ENCODE measurements around the gene SERPINE2. TPM values are rescaled to one million over a fixed set of nuclear protein-coding genes. Genes with fewer than 3 reads are reported as not detected.
A peak's percentile ranks its signal among the peaks of the same experiment; 100 is the strongest.

Gene SERPINE2
- total RNA-seq, 1 donor: 658 TPM

DNA sequence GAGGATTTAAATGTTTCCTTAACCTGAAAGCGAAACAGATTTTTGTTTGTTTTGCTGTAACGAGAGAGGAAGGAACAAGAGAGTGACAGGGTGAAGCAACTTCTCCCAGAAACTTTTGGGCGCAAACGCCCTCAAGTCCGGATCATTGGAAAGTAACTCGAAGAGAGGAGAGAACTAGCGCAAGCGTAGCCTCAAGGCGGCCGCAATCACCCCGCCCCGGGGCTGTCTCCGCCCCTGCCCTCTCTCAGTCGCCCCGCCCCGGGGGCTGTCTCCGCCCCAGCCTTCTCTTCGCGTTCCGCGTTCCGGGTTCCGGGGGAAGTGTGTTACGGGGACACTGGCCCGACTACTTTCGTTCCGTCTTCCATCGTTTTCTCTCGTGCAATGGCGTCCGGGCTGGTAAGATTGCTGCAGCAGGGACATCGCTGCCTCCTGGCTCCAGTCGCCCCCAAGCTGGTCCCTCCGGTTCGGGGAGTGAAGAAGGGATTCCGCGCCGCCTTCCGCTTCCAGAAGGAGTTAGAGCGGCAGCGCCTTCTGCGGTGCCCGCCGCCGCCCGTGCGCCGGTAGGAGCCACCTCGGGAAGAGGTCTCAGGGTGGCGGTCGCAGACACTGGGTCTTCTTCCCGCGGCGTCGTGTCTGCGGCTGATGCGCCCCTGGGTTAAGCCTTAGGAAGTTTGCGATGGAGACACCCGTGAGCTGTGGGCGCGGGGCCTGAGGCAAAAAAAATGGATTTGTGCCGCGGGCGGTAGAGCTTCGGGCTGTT is 81.8 kb downstream of the SERPINE2 start, which contains the start of gene MRPL44:
TSS of gene MRPL44 (plus strand) at position 372 of the 760 bp plus-strand sequence. CDS start at position 382, 10 bp downstream.
- no peaks in the 10 kb centered on the region for H3K9me3 ChIP-seq (ENCODE audit: low read depth, low read length)
- peaks cover 54% of the 10 kb centered on the region for H3K4me1 ChIP-seq (ENCODE audit: insufficient read depth, low read length)
- H2AFZ ChIP-seq (ENCODE audit: low read length): peak within 1 kb of the TSS; percentile 91
- DNase-seq (ENCODE audit: insufficient read length, low spot score, missing footprints): peak; percentile 94
- H3K79me2 ChIP-seq (ENCODE audit: insufficient read depth, low read length): peaks cover 50% of the 10 kb centered on the region
- peaks cover 11% of the 10 kb centered on the region for H3K36me3 ChIP-seq (ENCODE audit: insufficient read depth, low read length)
- peaks cover 20% of the 10 kb centered on the region for H4K20me1 ChIP-seq (ENCODE audit: insufficient read depth, low read length)
- H3K27ac ChIP-seq (ENCODE audit: low read depth, low read length): peak within 1 kb of the TSS; percentile 85
- H3K27me3 ChIP-seq (ENCODE audit: insufficient read depth, low read length): no peaks in the 10 kb centered on the region
- TF ChIP-seq, protein P1, sequence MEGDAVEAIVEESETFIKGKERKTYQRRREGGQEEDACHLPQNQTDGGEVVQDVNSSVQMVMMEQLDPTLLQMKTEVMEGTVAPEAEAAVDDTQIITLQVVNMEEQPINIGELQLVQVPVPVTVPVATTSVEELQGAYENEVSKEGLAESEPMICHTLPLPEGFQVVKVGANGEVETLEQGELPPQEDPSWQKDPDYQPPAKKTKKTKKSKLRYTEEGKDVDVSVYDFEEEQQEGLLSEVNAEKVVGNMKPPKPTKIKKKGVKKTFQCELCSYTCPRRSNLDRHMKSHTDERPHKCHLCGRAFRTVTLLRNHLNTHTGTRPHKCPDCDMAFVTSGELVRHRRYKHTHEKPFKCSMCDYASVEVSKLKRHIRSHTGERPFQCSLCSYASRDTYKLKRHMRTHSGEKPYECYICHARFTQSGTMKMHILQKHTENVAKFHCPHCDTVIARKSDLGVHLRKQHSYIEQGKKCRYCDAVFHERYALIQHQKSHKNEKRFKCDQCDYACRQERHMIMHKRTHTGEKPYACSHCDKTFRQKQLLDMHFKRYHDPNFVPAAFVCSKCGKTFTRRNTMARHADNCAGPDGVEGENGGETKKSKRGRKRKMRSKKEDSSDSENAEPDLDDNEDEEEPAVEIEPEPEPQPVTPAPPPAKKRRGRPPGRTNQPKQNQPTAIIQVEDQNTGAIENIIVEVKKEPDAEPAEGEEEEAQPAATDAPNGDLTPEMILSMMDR (IDR thresholded peaks at IDR 0.05; ENCODE audit: extremely low read depth, low read depth, low read length): no peak
- H3K4me3 ChIP-seq (ENCODE audit: insufficient read depth, low read length): peak within 1 kb of the TSS; percentile 84
- peak within 1 kb of the TSS; percentile 88 for H3K4me2 ChIP-seq (ENCODE audit: insufficient read depth, low read length)

DNA sequence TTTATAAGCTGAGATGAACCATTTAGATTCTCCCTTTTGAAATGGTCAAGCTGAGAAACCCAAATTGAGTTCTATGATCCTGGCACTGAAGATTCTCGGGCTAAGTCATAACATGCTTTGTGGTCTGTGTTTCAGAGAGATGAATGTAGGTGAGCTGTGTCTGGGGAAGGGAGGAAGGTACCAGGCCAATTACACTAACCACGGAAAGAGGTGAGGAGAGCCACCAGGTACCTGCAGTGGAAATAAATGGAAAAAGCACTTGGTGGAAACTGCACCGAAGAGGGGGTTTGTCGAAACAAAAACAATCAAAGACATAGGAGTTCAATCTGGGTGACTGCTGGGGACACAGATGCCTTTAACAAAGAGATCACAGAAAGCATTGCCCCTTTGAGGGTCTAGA is 82.8 kb downstream of the SERPINE2 start:
- Histone ChIP-seq H3K27me3 (ENCODE audit: insufficient read depth, low read length) (no peaks in the 10 kb centered on the region), H3K4me3 (ENCODE audit: insufficient read depth, low read length) (no peak overlapping the region), H3K4me1 (ENCODE audit: insufficient read depth, low read length) (peaks cover 52% of the 10 kb centered on the region), H3K79me2 (ENCODE audit: insufficient read depth, low read length) (peaks cover 40% of the 10 kb centered on the region), H3K4me2 (ENCODE audit: insufficient read depth, low read length) (peak overlapping the region; percentile 74), H2AFZ (ENCODE audit: low read length) (peak overlapping the region; percentile 66), H3K27ac (ENCODE audit: low read depth, low read length) (peak overlapping the region; percentile 85), H3K9me3 (ENCODE audit: low read depth, low read length) (no peaks in the 10 kb centered on the region), H3K36me3 (ENCODE audit: insufficient read depth, low read length) (peaks cover 9% of the 10 kb centered on the region), H4K20me1 (ENCODE audit: insufficient read depth, low read length) (peaks cover 18% of the 10 kb centered on the region)
- DNase-seq (ENCODE audit: insufficient read length, low spot score, missing footprints): no peak
- TF ChIP-seq, protein P1 (IDR thresholded peaks at IDR 0.05; ENCODE audit: extremely low read depth, low read depth, low read length): no peak

GRCh38 chr2:223954401-223954800 is 84.7 kb downstream of the SERPINE2 start:
- Histone ChIP-seq H3K27me3 (ENCODE audit: insufficient read depth, low read length) (no peaks in the 10 kb centered on the region), H3K4me3 (ENCODE audit: insufficient read depth, low read length) (no peak overlapping the region), H3K4me2 (ENCODE audit: insufficient read depth, low read length) (peak overlapping the region; percentile 19), H3K4me1 (ENCODE audit: insufficient read depth, low read length) (peaks cover 36% of the 10 kb centered on the region), H3K27ac (ENCODE audit: low read depth, low read length) (peak overlapping the region; percentile 89), H4K20me1 (ENCODE audit: insufficient read depth, low read length) (peaks cover 8% of the 10 kb centered on the region), H3K9me3 (ENCODE audit: low read depth, low read length) (no peaks in the 10 kb centered on the region), H3K79me2 (ENCODE audit: insufficient read depth, low read length) (peaks cover 21% of the 10 kb centered on the region), H3K36me3 (ENCODE audit: insufficient read depth, low read length) (no peaks in the 10 kb centered on the region), H2AFZ (ENCODE audit: low read length) (peak overlapping the region; percentile 32)
- TF ChIP-seq, protein P1 (IDR thresholded peaks at IDR 0.05; ENCODE audit: extremely low read depth, low read depth, low read length): peak; percentile 17
- peak; percentile 93 for DNase-seq (ENCODE audit: insufficient read length, low spot score, missing footprints)

DNA sequence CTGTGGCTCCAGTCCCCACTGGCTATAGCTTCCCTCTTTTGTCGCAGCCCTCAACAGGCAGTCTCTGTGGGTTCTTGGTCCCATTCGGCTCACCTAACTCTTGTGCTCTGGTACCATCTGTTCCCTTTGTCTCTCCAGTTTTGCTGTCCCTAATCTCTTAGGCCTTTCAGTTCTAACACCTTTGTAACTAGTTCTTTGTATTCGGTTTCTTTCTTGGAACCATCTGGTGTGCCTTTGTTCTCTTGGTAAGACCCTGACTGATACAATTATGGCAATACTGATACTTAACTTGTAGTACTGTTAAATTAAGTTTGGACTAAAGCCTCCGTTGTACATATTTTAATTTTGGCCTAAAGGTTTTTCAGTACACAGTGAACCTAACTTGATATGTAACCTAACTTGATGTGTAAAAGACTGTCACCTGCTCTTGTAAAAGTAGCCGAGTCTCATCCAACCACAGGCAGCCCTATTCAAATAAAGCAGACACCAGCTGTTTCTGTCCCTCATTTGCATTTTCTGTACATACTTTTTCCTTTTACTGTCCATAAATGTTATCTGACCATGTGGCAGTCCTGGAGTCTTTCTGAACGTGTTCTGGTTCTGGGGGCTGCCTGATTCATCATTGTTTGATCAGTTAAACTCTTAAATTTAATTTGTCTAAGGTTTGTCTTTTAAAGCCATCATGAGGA is 86.7 kb downstream of the SERPINE2 start:
- H3K27ac ChIP-seq (ENCODE audit: low read depth, low read length): no peak overlapping the region
- no peak overlapping the region for H3K4me2 ChIP-seq (ENCODE audit: insufficient read depth, low read length)
- H4K20me1 ChIP-seq (ENCODE audit: insufficient read depth, low read length): no peaks in the 10 kb centered on the region
- no peaks in the 10 kb centered on the region for H3K27me3 ChIP-seq (ENCODE audit: insufficient read depth, low read length)
- H3K79me2 ChIP-seq (ENCODE audit: insufficient read depth, low read length): peaks cover 2% of the 10 kb centered on the region
- TF ChIP-seq, protein P1 (IDR thresholded peaks at IDR 0.05; ENCODE audit: extremely low read depth, low read depth, low read length): no peak
- DNase-seq (ENCODE audit: insufficient read length, low spot score, missing footprints): no peak
- no peaks in the 10 kb centered on the region for H3K9me3 ChIP-seq (ENCODE audit: low read depth, low read length)
- peaks cover 22% of the 10 kb centered on the region for H3K4me1 ChIP-seq (ENCODE audit: insufficient read depth, low read length)
- H2AFZ ChIP-seq (ENCODE audit: low read length): no peak overlapping the region
- H3K4me3 ChIP-seq (ENCODE audit: insufficient read depth, low read length): no peak overlapping the region
- H3K36me3 ChIP-seq (ENCODE audit: insufficient read depth, low read length): no peaks in the 10 kb centered on the region
